ENCODE measurements around the gene PES1.
"Not testable (repeated sequence)": the region's sequence is repeated elsewhere in the genome, so short reads cannot be mapped to it uniquely, and the experiment has no call there.

Gene PES1

GRCh38 chr22:30591588-30592359, at the start of gene PES1:
TSS of gene PES1 (minus strand) at chr22:30591910. CDS start at chr22:30591833, 77 bp downstream.
- peak; percentile 97 for DNase-seq (ENCODE audit: low read depth in 2 of 2)

- no peak for DNase-seq (ENCODE audit: low read depth in 2 of 2)
Observed at GRCh38 chr22:30640839-30641430, 49.2 kb upstream of the PES1 start.

- no peak for DNase-seq (ENCODE audit: low read depth in 2 of 2)
Observed at GRCh38 chr22:30640361-30640760, 48.7 kb upstream of the PES1 start.

GRCh38 chr22:30637701-30638114, 46.0 kb upstream of the PES1 start:
- DNase-seq (ENCODE audit: low read depth in 2 of 2): no peak

- no peak for DNase-seq (ENCODE audit: low read depth in 2 of 2)
Observed at GRCh38 chr22:30636226-30637077, 44.7 kb upstream of the PES1 start.

GRCh38 chr22:30635273-30636225, 43.8 kb upstream of the PES1 start, which contains the start of gene SLC35E4:
TSS of gene SLC35E4 (plus strand) at chr22:30635781. CDS start at chr22:30636451, 670 bp downstream.
- DNase-seq (ENCODE audit: low read depth in 2 of 2): peak; percentile 68 to 77

GRCh38 chr22:30634471-30635233, 42.9 kb upstream of the PES1 start:
- peak; percentile 53 to 57 for DNase-seq (ENCODE audit: low read depth in 2 of 2)

- not testable (repeated sequence) for DNase-seq (ENCODE audit: low read depth in 2 of 2)
Observed at GRCh38 chr22:30631469-30631868, 39.8 kb upstream of the PES1 start.

GRCh38 chr22:30628491-30628890, 36.8 kb upstream of the PES1 start:
- DNase-seq (ENCODE audit: low read depth in 2 of 2): no peak

- DNase-seq (ENCODE audit: low read depth in 2 of 2): no peak
Observed at GRCh38 chr22:30627471-30627870, 35.8 kb upstream of the PES1 start.

GRCh38 chr22:30626413-30626812, 34.7 kb upstream of the PES1 start:
- DNase-seq (ENCODE audit: low read depth in 2 of 2): no peak

GRCh38 chr22:30619909-30620308, 28.2 kb upstream of the PES1 start:
- DNase-seq (ENCODE audit: low read depth in 2 of 2): not testable (repeated sequence)

- no peak for DNase-seq (ENCODE audit: low read depth in 2 of 2)
Observed at GRCh38 chr22:30617819-30618218, 26.1 kb upstream of the PES1 start.

GRCh38 chr22:30615543-30615954, 23.8 kb upstream of the PES1 start:
- no peak for DNase-seq (ENCODE audit: low read depth in 2 of 2)

GRCh38 chr22:30614879-30615278, 23.2 kb upstream of the PES1 start:
- DNase-seq (ENCODE audit: low read depth in 2 of 2): no peak

- DNase-seq (ENCODE audit: low read depth in 2 of 2): no peak
Observed at GRCh38 chr22:30614268-30614667, 22.6 kb upstream of the PES1 start.

- DNase-seq (ENCODE audit: low read depth in 2 of 2): no peak
Observed at GRCh38 chr22:30612789-30613188, 21.1 kb upstream of the PES1 start.

- DNase-seq (ENCODE audit: low read depth in 2 of 2): no peak
Observed at GRCh38 chr22:30611197-30611596, 19.5 kb upstream of the PES1 start.

GRCh38 chr22:30610299-30610698, 18.6 kb upstream of the PES1 start:
- DNase-seq (ENCODE audit: low read depth in 2 of 2): no peak

Measured in fibroblast of skin of left biceps (primary cell).